ENCODE data around the gene FGF12.

The FGF12 gene

GRCh38 chr3:192332386-192333291 is 394.7 kb downstream of the FGF12 start:
- TF ChIP-seq CTCF (IDR thresholded peaks at IDR 0.05; ENCODE audit: low read depth, low read length, missing control alignments), result no peak
- no peak overlapping the region for H3K4me3 ChIP-seq (replicated peaks; ENCODE audit: low read depth, low read length)

DNA sequence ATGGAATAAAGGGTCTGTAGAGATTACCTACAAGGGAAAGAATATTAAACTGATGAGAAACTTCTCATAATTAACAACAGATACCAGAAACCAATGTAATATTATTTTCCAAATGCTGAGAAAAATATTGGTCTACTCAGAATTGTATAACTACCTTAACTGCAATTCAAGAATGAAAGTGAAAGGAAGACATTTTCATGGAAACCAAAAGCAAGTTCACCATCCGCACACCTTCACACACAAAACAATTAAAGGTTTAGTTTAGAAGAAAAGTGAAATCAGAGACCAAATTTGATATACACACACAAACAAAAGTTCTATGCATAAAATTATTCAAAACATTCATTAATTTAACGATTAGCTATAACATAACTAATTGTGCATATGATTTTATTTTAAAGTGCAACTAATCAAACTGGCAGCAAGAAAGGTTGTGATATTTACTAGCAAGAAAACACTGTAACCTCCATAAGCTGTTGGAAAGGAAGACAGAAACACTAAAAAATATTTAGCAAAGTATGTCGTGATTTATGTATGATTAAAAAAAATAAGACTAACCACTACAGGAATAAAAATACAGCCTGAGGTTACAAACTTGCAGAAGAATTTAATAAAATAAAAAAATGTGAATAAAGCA is 395.5 kb downstream of the FGF12 start:
- TF ChIP-seq CTCF (IDR thresholded peaks at IDR 0.05; ENCODE audit: low read depth, low read length, missing control alignments), result no peak
- no peak for DNase-seq (ENCODE audit: extremely low read depth, low read depth)
- no peak overlapping the region for H3K4me3 ChIP-seq (replicated peaks; ENCODE audit: low read depth, low read length)

More at GRCh38 chr3:192332386-192333291, 394.7 kb downstream of the FGF12 start:
- DNase-seq (ENCODE audit: extremely low read depth, low read depth), result no peak

DNA sequence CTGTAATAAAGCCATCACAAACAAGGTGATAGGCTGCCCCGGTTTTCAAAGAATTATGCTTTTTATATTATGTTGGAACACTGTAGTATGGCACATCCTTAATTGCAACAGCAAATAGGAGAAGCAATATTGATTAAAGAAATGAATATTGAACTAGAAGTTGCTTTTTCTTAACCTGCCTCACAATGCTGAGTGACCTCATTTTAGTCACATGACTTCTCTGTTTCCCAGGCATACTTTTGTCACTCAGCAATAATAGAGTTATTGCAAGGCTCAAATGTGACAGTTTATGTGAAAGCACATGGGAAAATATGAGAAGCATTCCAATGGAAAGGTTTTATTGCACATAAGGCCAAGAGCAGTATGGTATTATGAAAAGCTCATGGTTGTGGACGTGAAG is 400.7 kb downstream of the FGF12 start:
- H3K4me3 ChIP-seq (replicated peaks; ENCODE audit: low read depth, low read length), result no peak overlapping the region
- DNase-seq (ENCODE audit: extremely low read depth, low read depth), result no peak
- TF ChIP-seq CTCF (IDR thresholded peaks at IDR 0.05; ENCODE audit: low read depth, low read length, missing control alignments), result no peak

- H3K4me3 ChIP-seq (replicated peaks; ENCODE audit: low read depth, low read length), result no peak overlapping the region
- TF ChIP-seq CTCF (IDR thresholded peaks at IDR 0.05; ENCODE audit: low read depth, low read length, missing control alignments), result no peak
- DNase-seq (ENCODE audit: extremely low read depth, low read depth), result no peak
These were observed 409.8 kb downstream of the FGF12 start for GRCh38 chr3:192317564-192317963.

DNA sequence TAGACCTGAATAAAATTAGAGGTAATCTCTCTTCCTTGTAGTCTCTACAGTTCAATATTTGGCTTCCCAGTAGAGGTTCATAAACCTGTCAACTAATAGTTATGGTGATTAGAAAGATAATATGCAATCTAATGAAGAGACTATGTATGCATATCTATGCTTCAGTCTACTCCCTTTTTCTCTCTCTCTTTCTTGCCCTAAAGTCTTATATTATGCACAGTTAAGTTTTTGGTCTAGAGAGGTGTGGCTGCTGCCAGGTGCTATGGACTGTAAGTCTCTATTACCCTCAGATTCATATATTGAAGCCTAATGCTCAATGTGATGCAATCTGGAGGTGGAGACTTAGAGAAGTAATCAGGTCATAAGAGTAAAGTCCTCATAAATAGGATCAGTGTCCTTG is 413.7 kb downstream of the FGF12 start:
- TF ChIP-seq CTCF (IDR thresholded peaks at IDR 0.05; ENCODE audit: low read depth, low read length, missing control alignments), result no peak

GRCh38 chr3:192307631-192308030 is 419.7 kb downstream of the FGF12 start:
- H3K4me3 ChIP-seq (replicated peaks; ENCODE audit: low read depth, low read length), result no peak overlapping the region
- DNase-seq (ENCODE audit: extremely low read depth, low read depth), result no peak
- no peak for TF ChIP-seq CTCF (IDR thresholded peaks at IDR 0.05; ENCODE audit: low read depth, low read length, missing control alignments)

More for the DNA sequence above, 413.7 kb downstream of the FGF12 start:
- H3K4me3 ChIP-seq (replicated peaks; ENCODE audit: low read depth, low read length), result no peak overlapping the region
- no peak for DNase-seq (ENCODE audit: extremely low read depth, low read depth)
